ENCODE measurements around the gene KATNBL1.

KATNBL1 gene

GRCh38 chr15:34119291-34119690 lies 90.6 kb downstream of the KATNBL1 start:
- DNase-seq (ENCODE audit: low read depth in 2 of 2, low spot score in 1 of 2), result no peak

- DNase-seq (ENCODE audit: low read depth in 2 of 2, low spot score in 1 of 2), result no peak
These were observed 93.3 kb downstream of the KATNBL1 start for GRCh38 chr15:34116620-34117019.

- no peak for DNase-seq (ENCODE audit: low read depth in 2 of 2, low spot score in 1 of 2)
These were observed 95.2 kb downstream of the KATNBL1 start for GRCh38 chr15:34114739-34115138.

- no peak for DNase-seq (ENCODE audit: low read depth in 2 of 2, low spot score in 1 of 2)
These were observed 95.7 kb downstream of the KATNBL1 start for GRCh38 chr15:34114215-34114614.

GRCh38 chr15:34111488-34111887 lies 98.4 kb downstream of the KATNBL1 start:
- no peak for DNase-seq (ENCODE audit: low read depth in 2 of 2, low spot score in 1 of 2)

- DNase-seq (ENCODE audit: low read depth in 2 of 2, low spot score in 1 of 2), result no peak
These were observed 99.9 kb downstream of the KATNBL1 start for GRCh38 chr15:34109797-34110663.

GRCh38 chr15:34107315-34107714 lies 102.6 kb downstream of the KATNBL1 start:
- DNase-seq (ENCODE audit: low read depth in 2 of 2, low spot score in 1 of 2), result no peak

- no peak for DNase-seq (ENCODE audit: low read depth in 2 of 2, low spot score in 1 of 2)
These were observed 103.5 kb downstream of the KATNBL1 start for GRCh38 chr15:34106423-34106822.

GRCh38 chr15:34102175-34102925 lies 107.5 kb downstream of the KATNBL1 start:
- no peak for DNase-seq (ENCODE audit: low read depth in 2 of 2, low spot score in 1 of 2)

GRCh38 chr15:34101366-34102174 lies 108.3 kb downstream of the KATNBL1 start, which contains the start of the genes EMC7 and PGBD4:
EMC7 (minus strand) TSS chr15:34101862; CDS start chr15:34101839, 23 bp downstream.
PGBD4 (plus strand) TSS chr15:34102083; CDS start chr15:34102532, 449 bp downstream.
- DNase-seq (ENCODE audit: low read depth in 2 of 2, low spot score in 1 of 2), result peak; percentile 99

- no peak for DNase-seq (ENCODE audit: low read depth in 2 of 2, low spot score in 1 of 2)
These were observed 110.0 kb downstream of the KATNBL1 start for GRCh38 chr15:34099914-34100313.
